VCaP (cell line): Measurements from ENCODE around the gene PCDH9.

Source experiments
- H3K27ac ChIP-seq: fragments of 450-650 bp; 2 replicates; pipeline ENCODE4 v1.5.1; 2017
- TF ChIP-seq, protein P1 (sequence below): fragments of 450-650 bp; conservative IDR thresholded peaks from 2 replicates; pipeline ENCODE4 v1.5.1; 2017; ENCODE audit warnings: mild to moderate bottlenecking, moderate library complexity

Gene PCDH9

DNA sequence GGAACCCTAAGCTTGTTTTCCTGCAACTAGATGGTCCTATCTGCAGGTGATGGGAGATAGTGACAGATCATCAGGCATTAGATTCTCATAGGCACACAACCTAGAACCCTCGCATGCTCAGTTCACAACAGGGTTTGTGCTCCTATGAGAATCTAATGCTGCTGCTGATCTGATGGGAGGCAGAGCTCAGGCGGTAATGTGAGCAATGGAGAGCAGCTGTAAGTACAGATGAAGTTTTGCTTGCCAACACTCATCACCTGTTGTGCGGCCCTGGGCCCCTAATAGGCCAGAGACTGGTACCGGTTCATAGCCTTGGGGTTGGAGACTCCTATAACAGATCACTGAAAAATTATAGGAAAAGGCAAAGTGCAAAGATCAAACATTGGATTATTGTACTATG lies 267.2 kb downstream of the PCDH9 start:
- TF ChIP-seq, protein P1, sequence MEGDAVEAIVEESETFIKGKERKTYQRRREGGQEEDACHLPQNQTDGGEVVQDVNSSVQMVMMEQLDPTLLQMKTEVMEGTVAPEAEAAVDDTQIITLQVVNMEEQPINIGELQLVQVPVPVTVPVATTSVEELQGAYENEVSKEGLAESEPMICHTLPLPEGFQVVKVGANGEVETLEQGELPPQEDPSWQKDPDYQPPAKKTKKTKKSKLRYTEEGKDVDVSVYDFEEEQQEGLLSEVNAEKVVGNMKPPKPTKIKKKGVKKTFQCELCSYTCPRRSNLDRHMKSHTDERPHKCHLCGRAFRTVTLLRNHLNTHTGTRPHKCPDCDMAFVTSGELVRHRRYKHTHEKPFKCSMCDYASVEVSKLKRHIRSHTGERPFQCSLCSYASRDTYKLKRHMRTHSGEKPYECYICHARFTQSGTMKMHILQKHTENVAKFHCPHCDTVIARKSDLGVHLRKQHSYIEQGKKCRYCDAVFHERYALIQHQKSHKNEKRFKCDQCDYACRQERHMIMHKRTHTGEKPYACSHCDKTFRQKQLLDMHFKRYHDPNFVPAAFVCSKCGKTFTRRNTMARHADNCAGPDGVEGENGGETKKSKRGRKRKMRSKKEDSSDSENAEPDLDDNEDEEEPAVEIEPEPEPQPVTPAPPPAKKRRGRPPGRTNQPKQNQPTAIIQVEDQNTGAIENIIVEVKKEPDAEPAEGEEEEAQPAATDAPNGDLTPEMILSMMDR: no peak
- no peak overlapping the region for H3K27ac ChIP-seq

DNA sequence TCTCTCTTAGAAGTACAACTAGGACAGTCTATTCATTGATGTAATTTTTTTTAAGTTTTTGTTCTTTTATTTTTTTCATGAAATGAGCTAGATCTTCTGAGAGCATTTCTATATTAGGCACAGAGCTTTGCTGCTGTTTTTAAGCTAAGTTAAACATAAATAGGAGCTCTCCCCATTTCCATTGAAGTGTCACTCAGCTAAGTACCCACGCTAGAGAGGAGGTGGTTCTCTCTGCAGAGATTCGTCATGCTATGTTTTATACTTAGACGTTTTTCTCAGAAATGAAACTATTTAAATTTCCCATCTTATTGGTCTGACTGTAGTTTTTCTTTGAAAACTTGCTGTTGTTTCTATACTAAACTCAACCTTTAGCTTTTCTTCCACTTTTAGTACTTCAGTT lies 271.5 kb downstream of the PCDH9 start:
- TF ChIP-seq, protein P1: no peak
- H3K27ac ChIP-seq: no peak overlapping the region

DNA sequence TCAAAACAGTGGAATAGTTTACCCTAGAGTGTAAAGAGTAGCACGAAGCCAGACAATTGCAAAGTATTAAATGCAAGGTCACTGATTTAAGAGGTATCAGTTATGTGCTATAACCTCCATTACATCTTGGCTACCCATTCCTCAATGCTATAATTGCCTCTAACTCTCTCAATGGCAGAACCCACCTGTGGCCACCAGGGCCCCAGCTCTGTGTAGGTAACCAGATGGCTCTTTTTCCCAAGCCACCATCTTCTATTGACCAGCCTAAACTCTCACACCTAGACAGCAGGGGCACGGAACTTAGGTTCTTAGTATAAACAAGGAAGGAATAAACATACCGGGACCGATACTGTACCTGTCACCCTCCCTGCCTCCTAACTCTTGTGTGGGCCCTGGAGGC lies 277.6 kb downstream of the PCDH9 start:
- TF ChIP-seq, protein P1: no peak
- no peak overlapping the region for H3K27ac ChIP-seq

DNA sequence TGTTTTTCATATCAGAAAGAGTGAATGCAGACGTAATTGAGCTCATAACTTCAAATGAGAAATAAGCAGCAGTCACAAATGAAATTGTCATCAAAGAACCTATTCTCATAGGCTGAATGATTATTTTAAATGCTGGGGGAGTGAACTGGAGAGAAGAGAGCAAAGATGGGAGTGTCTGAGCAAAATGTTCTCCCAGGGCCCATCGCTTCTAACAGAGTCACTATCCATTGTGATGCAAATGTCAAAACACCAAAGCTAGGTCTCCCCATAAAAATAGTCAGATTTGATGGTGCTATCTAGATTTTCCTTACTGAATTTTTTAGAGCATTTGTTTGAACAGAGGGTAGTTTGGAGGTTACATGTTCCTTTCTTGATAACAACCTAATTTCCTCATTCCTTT lies 278.7 kb downstream of the PCDH9 start:
- TF ChIP-seq, protein P1: no peak
- no peak overlapping the region for H3K27ac ChIP-seq

DNA sequence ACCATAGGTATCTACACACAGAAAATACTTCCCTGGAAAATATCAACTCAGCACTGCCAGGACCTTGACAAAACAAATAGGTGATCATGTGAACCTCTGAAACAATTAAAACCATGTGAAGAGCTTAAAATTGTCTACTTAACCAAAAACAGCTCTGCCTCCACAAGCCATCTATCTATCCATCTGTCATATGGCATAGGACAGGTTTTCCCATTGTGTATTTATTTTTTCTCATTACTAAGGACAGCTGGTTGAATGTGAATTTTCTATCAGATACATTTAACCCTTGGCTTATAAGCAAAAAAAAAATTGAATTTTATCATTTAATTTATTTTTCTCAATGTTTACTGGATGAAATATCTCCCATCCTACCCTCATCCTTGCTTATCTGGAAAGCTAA lies 279.5 kb downstream of the PCDH9 start:
- TF ChIP-seq, protein P1: no peak
- no peak overlapping the region for H3K27ac ChIP-seq

DNA sequence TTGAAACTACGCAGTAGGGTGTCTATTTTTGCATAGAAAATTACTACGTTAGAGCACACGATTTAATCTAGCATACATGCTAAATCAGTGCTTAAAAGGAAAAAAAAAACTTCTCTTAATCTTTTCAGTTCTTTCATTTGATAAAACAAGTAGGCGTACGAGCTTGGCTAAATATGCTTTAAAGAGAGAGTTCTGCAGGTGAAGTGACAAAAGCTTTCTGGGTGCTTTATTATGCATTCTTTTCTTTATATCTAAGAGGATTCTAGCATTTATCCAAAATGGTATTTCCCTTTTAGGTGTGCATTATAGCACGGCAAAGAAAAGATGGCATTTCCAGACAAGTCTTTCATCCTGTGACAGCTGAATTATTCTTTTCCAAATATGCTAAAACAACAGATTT lies 281.2 kb downstream of the PCDH9 start:
- TF ChIP-seq, protein P1: no peak
- H3K27ac ChIP-seq: no peak overlapping the region

DNA sequence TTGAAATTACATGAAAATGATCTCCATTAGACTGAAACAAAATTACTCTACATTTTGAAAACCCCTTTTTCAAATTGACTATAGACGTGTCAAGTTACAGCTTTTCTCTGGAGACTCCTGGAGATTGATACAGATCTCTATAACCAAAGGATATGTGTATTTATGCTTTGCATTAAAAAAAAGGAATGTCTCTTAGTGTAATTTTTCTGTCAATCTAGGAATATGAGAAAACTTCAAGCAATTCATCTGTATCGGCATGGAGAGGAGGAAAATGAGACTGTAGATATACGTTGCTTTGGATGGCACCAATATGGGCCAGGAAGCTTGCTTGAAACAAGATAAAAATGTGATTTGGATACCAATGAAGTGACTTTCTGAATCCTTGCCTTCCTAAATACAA lies 286.6 kb downstream of the PCDH9 start:
- no peak overlapping the region for H3K27ac ChIP-seq
- TF ChIP-seq, protein P1: no peak

DNA sequence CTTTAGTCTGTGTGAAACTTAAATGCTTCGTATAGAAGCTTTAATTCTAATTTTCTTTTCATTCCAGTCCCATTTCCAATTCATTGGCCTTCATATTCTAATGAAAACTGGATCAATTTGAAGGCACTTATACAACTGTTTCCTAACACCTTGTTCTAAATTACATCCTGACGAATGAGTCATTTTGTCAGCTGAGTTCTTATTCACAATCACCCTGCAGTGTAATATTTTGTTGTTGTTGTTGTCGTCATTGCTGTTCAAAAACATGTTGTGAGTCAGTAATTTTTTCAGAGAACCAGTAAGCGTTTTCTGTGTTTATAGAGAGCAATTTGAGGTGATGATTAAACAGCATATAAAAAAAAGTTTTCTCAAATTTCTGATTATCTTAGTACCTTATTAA lies 290.0 kb downstream of the PCDH9 start:
- TF ChIP-seq, protein P1: no peak
- H3K27ac ChIP-seq: no peak overlapping the region
